OCI-LY7 (cell line): ENCODE results near the gene GRAMD2A. TPM values are rescaled to one million over a fixed set of nuclear protein-coding genes. Genes with fewer than 3 reads are reported as not detected.

ENCODE experiments used
- BruUV-seq: library from RNA; stranded (reverse); fragments of 400-500 nt; replicated peaks from 2 replicates; lab custom pipeline; 2021; lab: Mats Ljungman, UMichigan
- CTCF ChIA-PET: fragments of 300-600 bp; sonication (Branson Sonifier 250); formaldehyde crosslinking; loops from one replicate; lab custom pipeline; 2022; ENCODE audit warnings: antibody characterized with exemption; ENCODE audit not compliant: unreplicated experiment; lab: Charles Lee
- POLR2A ChIA-PET: fragments of 300-600 bp; sonication (Branson Sonifier 250); formaldehyde crosslinking; loops from one replicate; lab custom pipeline; 2022; ENCODE audit warnings: antibody characterized with exemption; lab: Charles Lee
- DNase-seq: peaks from one replicate; pipeline ENCODE4 v3.0.0-alpha.2; 2015; ENCODE audit warnings: low spot score
- H2AFZ ChIP-seq: fragments of 200-600 bp; sonication (generic), shearing (Covaris generic); 2 replicates; pipeline ENCODE4 v1.6.1; 2014; ENCODE audit warnings: mild to moderate bottlenecking, antibody characterized with exemption, low read length, moderate library complexity
- H3K27ac ChIP-seq: fragments of 200-600 bp; sonication (generic); 2 replicates; pipeline ENCODE4 v1.5.1; 2014; ENCODE audit warnings: mixed run types, low read depth, mild to moderate bottlenecking, moderate library complexity, low read length, inconsistent platforms; ENCODE audit not compliant: poor library complexity, severe bottlenecking
- H3K36me3 ChIP-seq: fragments of 200-600 bp; sonication (generic); 2 replicates; pipeline ENCODE4 v1.6.1; 2014; ENCODE audit warnings: mild to moderate bottlenecking, antibody characterized with exemption, low read length, moderate library complexity, mixed read lengths; ENCODE audit not compliant: insufficient read depth
- H3K4me1 ChIP-seq: fragments of 200-600 bp; sonication (generic); 2 replicates; pipeline ENCODE4 v1.5.1; 2014; ENCODE audit warnings: mild to moderate bottlenecking, low read length; ENCODE audit not compliant: insufficient read depth, poor library complexity, severe bottlenecking
- H3K4me2 ChIP-seq: fragments of 200-600 bp; sonication (generic); 2 replicates; pipeline ENCODE4 v1.6.1; 2014; ENCODE audit warnings: mild to moderate bottlenecking, low read length
- H3K4me3 ChIP-seq: fragments of 200-600 bp; sonication (generic); 2 replicates; pipeline ENCODE4 v1.5.1; 2014; ENCODE audit warnings: mild to moderate bottlenecking, low read depth, low read length; ENCODE audit not compliant: poor library complexity, severe bottlenecking
- H3K79me2 ChIP-seq: fragments of 200-600 bp; sonication (generic); 2 replicates; pipeline ENCODE4 v1.6.1; 2016; ENCODE audit warnings: low read depth, mild to moderate bottlenecking, low read length, moderate library complexity, mixed read lengths; ENCODE audit not compliant: insufficient read depth
- H3K9me2 ChIP-seq: fragments of 200-600 bp; sonication (generic); 2 replicates; pipeline ENCODE4 v1.6.1; 2016; ENCODE audit warnings: mild to moderate bottlenecking, low read length, mixed read lengths; ENCODE audit not compliant: insufficient read depth
- H3K9me3 ChIP-seq: fragments of 200-600 bp; sonication (generic); 2 replicates; pipeline ENCODE4 v1.6.1; 2014; ENCODE audit warnings: mild to moderate bottlenecking, mixed run types, low read length, mixed read lengths
- H4K20me1 ChIP-seq: fragments of 200-600 bp; sonication (generic); 2 replicates; pipeline ENCODE4 v1.6.1; 2014; ENCODE audit warnings: mild to moderate bottlenecking, antibody characterized with exemption, low read length, moderate library complexity, mixed read lengths; ENCODE audit not compliant: insufficient read depth
- CTCF ChIP-seq: fragments of 200-600 bp; sonication (generic); conservative IDR thresholded peaks from 2 replicates; pipeline ENCODE4 v1.5.1; 2014; ENCODE audit warnings: mild to moderate bottlenecking, antibody characterized with exemption, low read length, moderate library complexity, mixed read lengths
- EZH2phosphoT487 ChIP-seq: fragments of 200-600 bp; sonication (generic); IDR thresholded peaks from 2 replicates; pipeline ENCODE4 v1.6.1; 2018; ENCODE audit warnings: low read depth, borderline replicate concordance, mild to moderate bottlenecking, mixed run types, antibody characterized with exemption, low read length, moderate library complexity, mixed read lengths
- intact Hi-C: fragments of 100-400 bp; cut with micrococcal nuclease; formaldehyde crosslinking; loops from one replicate; pipeline ENCODE4 v1.10.0; 2022; ENCODE audit not compliant: unreplicated experiment
- total RNA-seq, 2 experiments: library from RNA; depleted of rRNA in 1 of 2; stranded (reverse); fragments of >200 nt in 1 of 2; shearing (Covaris generic) in 1 of 2; gene quantifications; 2 replicates each; pipeline ENCODE4 v1.2.3, GENCODE V29; 2014 to 2022

The GRAMD2A gene
- total RNA-seq, 2 experiments from 2014 or later, result not detected

DNA sequence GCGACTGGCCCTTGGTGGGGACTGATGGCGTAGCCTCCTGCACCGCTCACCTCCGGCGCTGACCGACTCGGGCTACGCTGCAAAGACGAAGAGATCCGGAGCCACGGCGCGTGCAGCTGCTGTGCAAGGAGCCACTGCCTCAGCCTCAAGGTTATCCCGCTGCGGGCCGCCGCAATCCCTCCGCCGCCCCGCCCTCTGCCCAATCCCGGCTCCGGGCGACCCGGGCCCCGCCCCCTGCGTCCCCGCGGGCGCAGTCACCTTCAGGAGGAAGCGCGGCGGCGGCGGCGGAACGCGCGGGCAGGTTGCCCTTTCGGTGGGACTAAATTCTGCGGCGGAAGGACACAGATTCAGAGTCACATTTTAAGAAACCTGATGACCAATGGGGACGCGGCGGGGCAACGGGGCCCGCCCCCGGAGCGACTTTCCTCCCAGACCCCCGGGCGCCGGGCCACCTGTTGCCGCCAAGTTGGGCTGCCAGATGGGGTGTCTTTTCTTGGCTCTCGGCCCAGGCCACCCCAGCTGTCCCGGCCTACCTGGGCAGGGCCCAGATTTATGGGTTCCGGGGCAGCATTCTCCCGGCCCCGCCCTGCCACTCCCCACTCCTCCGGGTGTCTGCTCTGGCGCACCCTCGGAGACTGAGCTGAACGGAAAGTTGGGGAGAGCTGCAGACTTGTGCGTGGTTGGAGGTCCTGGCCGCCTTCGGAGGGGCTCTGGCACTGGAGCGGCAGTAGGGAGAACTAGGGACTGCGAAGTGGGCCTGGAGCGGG lies 33.7 kb upstream of the GRAMD2A start, which contains the start of gene PKM:
Gene PKM (minus strand): TSS at position 125 of the 767 bp plus-strand sequence. CDS start 12,093 bp downstream, outside the sequence.
- Histone ChIP-seq H3K9me3 (no peaks in the 10 kb centered on the region), H3K79me2 (peaks cover 54% of the 10 kb centered on the region), H2AFZ (peak within 1 kb of the TSS; percentile 67), H3K9me2 (no peaks in the 10 kb centered on the region), H3K4me3 (peak within 1 kb of the TSS; percentile 89), H3K4me1 (peaks cover 32% of the 10 kb centered on the region), H4K20me1 (peaks cover 15% of the 10 kb centered on the region), H3K27ac (peak within 1 kb of the TSS; percentile 86), H3K36me3 (peaks cover 40% of the 10 kb centered on the region), H3K4me2 (peak within 1 kb of the TSS; percentile 95)
- CTCF ChIA-PET, result interaction anchor here (0.5 kb wide), 1 partner anchor 30 kb away, joined by 3 read pairs; no protein-coding TSS in a partner anchor
- no TSS peak for BruUV-seq
- intact Hi-C loops, result loop anchor here (1.0 to 5.0 kb wide), 4 partner anchors 32 to 1761 kb away; partner anchors contain the start of genes ARIH1, PARP6, PML and STOML1
- peak; percentile 100 for DNase-seq
- TF ChIP-seq EZH2phosphoT487, result no peak
- no peak for TF ChIP-seq CTCF
- POLR2A ChIA-PET, result interaction anchor here (0.6 to 1.2 kb wide), 5 partner anchors 9 to 457 kb away, joined by 3 to 8 read pairs (median 5); no protein-coding TSS in a partner anchor

DNA sequence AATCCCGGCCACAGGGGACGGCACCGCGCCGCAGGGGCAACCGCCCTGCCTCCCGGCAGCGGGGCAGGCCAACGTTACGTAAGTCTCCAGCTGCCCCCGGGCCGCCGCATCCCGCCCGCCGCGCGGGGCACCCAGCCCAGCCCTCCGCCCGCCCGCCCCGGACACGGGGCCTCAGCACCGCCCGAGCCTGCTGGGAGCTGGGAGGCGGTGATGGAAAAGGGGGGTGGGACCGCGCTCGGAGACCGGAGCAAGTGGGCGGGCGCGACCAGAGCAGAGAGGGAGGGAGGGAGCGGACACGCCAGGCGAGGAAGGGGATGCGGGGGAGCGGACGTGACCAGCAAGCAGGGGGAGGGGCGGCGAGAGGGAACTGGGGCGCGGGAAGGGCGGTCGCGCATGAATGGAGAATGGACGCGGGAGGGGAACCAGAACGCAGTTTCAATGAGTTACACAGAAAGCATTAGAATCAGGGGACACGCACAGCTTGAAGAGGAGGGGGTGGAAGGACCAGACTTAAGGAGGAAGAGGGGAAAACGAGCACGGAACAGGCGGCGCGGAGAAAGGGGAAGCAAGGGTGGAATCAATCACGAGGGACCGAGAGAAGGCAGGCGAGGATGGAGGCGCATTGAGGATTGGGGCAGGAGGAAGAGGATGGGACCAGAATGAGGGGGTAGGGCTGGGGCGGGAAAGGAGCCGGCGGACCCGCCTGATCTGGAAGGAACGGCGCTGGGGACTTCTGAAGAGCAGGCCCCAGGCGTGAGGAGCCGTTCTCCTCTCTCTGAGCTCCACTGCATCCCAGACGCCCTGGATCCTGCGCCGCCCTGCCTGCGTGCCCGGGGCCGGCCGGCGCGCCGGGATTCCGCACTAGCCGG lies 32.8 kb upstream of the GRAMD2A start:
- Histone ChIP-seq H3K9me2 (no peaks in the 10 kb centered on the region), H2AFZ (no peak overlapping the region), H3K27ac (peak overlapping the region; percentile 86), H3K79me2 (peaks cover 63% of the 10 kb centered on the region), H3K4me1 (peaks cover 40% of the 10 kb centered on the region), H3K9me3 (no peaks in the 10 kb centered on the region), H4K20me1 (peaks cover 22% of the 10 kb centered on the region), H3K4me2 (peak overlapping the region; percentile 82), H3K4me3 (peak overlapping the region; percentile 89), H3K36me3 (peaks cover 48% of the 10 kb centered on the region)
- CTCF ChIA-PET, result no interaction called here
- TF ChIP-seq EZH2phosphoT487 (no peak), CTCF (no peak)
- POLR2A ChIA-PET, result interaction anchor here (1.1 kb wide), 1 partner anchor 43 kb away, joined by 5 read pairs; no protein-coding TSS in a partner anchor
- DNase-seq, result peak; percentile 83
- intact Hi-C loops, result loop anchor here (1.0 to 5.0 kb wide), 4 partner anchors 32 to 1762 kb away; partner anchors contain the start of genes ARIH1, PARP6, PML and STOML1
- BruUV-seq, result no TSS peak
